ENCODE data around the gene SEZ6L.

The SEZ6L gene

GRCh38 chr22:26169315-26170111 lies at the start of gene SEZ6L:
SEZ6L (plus strand) TSS chr22:26169462; CDS start chr22:26169670, 208 bp downstream.
- DNase-seq (ENCODE audit: low spot score) = no peak

- no peak for DNase-seq (ENCODE audit: low spot score)
These were observed 46.3 kb upstream of the SEZ6L start for GRCh38 chr22:26122920-26123468.

GRCh38 chr22:26124991-26125725 lies 44.1 kb upstream of the SEZ6L start:
- no peak for DNase-seq (ENCODE audit: low spot score)

- DNase-seq (ENCODE audit: low spot score) = no peak
These were observed 42.1 kb upstream of the SEZ6L start for GRCh38 chr22:26127126-26127525.

GRCh38 chr22:26127556-26127955 lies 41.7 kb upstream of the SEZ6L start:
- no peak for DNase-seq (ENCODE audit: low spot score)

GRCh38 chr22:26131589-26132154 lies 37.6 kb upstream of the SEZ6L start:
- DNase-seq (ENCODE audit: low spot score) = no peak

GRCh38 chr22:26134654-26135330 lies 34.5 kb upstream of the SEZ6L start:
- no peak for DNase-seq (ENCODE audit: low spot score)

- DNase-seq (ENCODE audit: low spot score) = no peak
These were observed 33.5 kb upstream of the SEZ6L start for GRCh38 chr22:26135806-26136205.

- no peak for DNase-seq (ENCODE audit: low spot score)
These were observed 30.0 kb upstream of the SEZ6L start for GRCh38 chr22:26139310-26139709.

- no peak for DNase-seq (ENCODE audit: low spot score)
These were observed 27.4 kb upstream of the SEZ6L start for GRCh38 chr22:26141831-26142230.

GRCh38 chr22:26143806-26144325 lies 25.4 kb upstream of the SEZ6L start:
- DNase-seq (ENCODE audit: low spot score) = no peak

- DNase-seq (ENCODE audit: low spot score) = no peak
These were observed 9.4 kb upstream of the SEZ6L start for GRCh38 chr22:26159886-26160285.

- no peak for DNase-seq (ENCODE audit: low spot score)
These were observed 7.5 kb upstream of the SEZ6L start for GRCh38 chr22:26161746-26162145.

- DNase-seq (ENCODE audit: low spot score) = no peak
These were observed 6.3 kb upstream of the SEZ6L start for GRCh38 chr22:26162926-26163325.

- DNase-seq (ENCODE audit: low spot score) = no peak
These were observed 5.1 kb upstream of the SEZ6L start for GRCh38 chr22:26164174-26164573.

GRCh38 chr22:26168330-26168851 lies 871 bp upstream of the SEZ6L start:
- no peak for DNase-seq (ENCODE audit: low spot score)

GRCh38 chr22:26168939-26169314 lies 335 bp upstream of the SEZ6L start:
- DNase-seq (ENCODE audit: low spot score) = no peak

GRCh38 chr22:26170112-26170492 lies 840 bp downstream of the SEZ6L start:
- DNase-seq (ENCODE audit: low spot score) = no peak

GRCh38 chr22:26170795-26171580 lies 1.7 kb downstream of the SEZ6L start:
- no peak for DNase-seq (ENCODE audit: low spot score)

- DNase-seq (ENCODE audit: low spot score) = no peak
These were observed 3.2 kb downstream of the SEZ6L start for GRCh38 chr22:26172389-26172990.

- DNase-seq (ENCODE audit: low spot score) = no peak
These were observed 5.0 kb downstream of the SEZ6L start for GRCh38 chr22:26174280-26174679.

All from CD4-positive, alpha-beta T cell treated with Interleukin-6 at 100 ng/mL for 8 hours (primary cell).